ENCODE results near the gene TTC34. TPM values are rescaled to one million over a fixed set of nuclear protein-coding genes. Genes with fewer than 3 reads are reported as not detected.

The TTC34 gene
- total and polyA plus RNA-seq, 2 of the 13 experiments (the other 11 are each of a cell fraction or from before 2014, with no cell fraction given): 0.07 to 0.11 TPM

DNA sequence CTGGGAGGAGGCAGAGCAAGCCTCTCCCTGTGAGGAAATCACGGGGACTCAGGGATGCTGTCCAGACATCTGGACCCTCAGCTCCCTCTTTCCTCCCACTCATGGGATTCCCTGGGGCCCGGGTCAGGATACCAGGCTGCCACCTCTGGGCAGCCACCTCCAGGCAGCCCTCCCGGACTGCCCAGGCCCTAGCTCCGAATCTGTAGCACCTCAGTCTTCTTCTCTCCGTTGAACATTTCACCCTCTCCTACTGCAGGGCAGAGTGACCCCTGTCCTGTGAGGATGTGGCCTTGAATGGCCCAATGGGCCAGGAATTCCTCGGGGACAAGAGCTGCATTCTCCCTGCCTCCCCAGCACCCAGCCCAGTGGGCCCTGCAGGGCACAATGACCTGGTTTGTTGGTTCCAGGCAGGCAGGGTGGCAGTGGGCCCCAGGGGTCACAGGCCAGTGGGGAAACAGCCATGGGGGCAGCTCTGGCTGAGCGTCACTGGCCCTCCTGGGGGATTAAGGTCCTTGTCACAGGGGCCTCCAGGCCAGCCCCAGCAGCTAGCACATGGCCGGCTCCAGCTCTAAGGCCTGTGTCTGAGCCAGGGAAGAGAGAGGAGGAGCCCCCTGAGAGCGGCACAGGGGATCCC lies 9.5 kb upstream of the TTC34 start (continued):
- TF ChIP-seq, protein P1, sequence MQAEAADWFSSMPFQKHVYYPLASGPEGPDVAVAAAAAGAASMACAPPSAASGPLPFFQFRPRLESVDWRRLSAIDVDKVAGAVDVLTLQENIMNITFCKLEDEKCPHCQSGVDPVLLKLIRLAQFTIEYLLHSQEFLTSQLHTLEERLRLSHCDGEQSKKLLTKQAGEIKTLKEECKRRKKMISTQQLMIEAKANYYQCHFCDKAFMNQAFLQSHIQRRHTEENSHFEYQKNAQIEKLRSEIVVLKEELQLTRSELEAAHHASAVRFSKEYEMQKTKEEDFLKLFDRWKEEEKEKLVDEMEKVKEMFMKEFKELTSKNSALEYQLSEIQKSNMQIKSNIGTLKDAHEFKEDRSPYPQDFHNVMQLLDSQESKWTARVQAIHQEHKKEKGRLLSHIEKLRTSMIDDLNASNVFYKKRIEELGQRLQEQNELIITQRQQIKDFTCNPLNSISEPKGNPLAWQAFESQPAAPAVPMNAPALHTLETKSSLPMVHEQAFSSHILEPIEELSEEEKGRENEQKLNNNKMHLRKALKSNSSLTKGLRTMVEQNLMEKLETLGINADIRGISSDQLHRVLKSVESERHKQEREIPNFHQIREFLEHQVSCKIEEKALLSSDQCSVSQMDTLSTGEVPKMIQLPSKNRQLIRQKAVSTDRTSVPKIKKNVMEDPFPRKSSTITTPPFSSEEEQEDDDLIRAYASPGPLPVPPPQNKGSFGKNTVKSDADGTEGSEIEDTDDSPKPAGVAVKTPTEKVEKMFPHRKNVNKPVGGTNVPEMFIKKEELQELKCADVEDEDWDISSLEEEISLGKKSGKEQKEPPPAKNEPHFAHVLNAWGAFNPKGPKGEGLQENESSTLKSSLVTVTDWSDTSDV (CRISPR knock-in tag; IDR thresholded peaks at IDR 0.05): no peak
- TF ChIP-seq, protein P2, sequence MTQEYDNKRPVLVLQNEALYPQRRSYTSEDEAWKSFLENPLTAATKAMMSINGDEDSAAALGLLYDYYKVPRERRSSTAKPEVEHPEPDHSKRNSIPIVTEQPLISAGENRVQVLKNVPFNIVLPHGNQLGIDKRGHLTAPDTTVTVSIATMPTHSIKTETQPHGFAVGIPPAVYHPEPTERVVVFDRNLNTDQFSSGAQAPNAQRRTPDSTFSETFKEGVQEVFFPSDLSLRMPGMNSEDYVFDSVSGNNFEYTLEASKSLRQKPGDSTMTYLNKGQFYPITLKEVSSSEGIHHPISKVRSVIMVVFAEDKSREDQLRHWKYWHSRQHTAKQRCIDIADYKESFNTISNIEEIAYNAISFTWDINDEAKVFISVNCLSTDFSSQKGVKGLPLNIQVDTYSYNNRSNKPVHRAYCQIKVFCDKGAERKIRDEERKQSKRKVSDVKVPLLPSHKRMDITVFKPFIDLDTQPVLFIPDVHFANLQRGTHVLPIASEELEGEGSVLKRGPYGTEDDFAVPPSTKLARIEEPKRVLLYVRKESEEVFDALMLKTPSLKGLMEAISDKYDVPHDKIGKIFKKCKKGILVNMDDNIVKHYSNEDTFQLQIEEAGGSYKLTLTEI (CRISPR knock-in tag; conservative IDR thresholded peaks at IDR 0.05): no peak
- TF ChIP-seq CENPX (CRISPR knock-in tag; IDR thresholded peaks at IDR 0.05) (no peak), NR1H2 (CRISPR knock-in tag; IDR thresholded peaks at IDR 0.05; ENCODE audit: borderline replicate concordance, low read depth) (no peak), DNMT1 (CRISPR knock-in tag; IDR thresholded peaks at IDR 0.05) (no peak), GLI4 (CRISPR knock-in tag; IDR thresholded peaks at IDR 0.05; ENCODE audit: borderline replicate concordance) (no peak), TBL1XR1 (IDR thresholded peaks at IDR 0.05; ENCODE audit: borderline replicate concordance, low read length, partially characterized antibody) (no peak), KDM1A (CRISPR knock-in tag; IDR thresholded peaks at IDR 0.05) (no peak)
- TF ChIP-seq, protein P3, sequence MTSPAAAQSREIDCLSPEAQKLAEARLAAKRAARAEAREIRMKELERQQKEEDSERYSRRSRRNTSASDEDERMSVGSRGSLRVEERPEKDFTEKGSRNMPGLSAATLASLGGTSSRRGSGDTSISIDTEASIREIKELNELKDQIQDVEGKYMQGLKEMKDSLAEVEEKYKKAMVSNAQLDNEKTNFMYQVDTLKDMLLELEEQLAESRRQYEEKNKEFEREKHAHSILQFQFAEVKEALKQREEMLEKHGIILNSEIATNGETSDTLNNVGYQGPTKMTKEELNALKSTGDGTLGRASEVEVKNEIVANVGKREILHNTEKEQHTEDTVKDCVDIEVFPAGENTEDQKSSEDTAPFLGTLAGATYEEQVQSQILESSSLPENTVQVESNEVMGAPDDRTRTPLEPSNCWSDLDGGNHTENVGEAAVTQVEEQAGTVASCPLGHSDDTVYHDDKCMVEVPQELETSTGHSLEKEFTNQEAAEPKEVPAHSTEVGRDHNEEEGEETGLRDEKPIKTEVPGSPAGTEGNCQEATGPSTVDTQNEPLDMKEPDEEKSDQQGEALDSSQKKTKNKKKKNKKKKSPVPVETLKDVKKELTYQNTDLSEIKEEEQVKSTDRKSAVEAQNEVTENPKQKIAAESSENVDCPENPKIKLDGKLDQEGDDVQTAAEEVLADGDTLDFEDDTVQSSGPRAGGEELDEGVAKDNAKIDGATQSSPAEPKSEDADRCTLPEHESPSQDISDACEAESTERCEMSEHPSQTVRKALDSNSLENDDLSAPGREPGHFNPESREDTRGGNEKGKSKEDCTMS (CRISPR knock-in tag; conservative IDR thresholded peaks at IDR 0.05): no peak
- TF ChIP-seq, protein P4, sequence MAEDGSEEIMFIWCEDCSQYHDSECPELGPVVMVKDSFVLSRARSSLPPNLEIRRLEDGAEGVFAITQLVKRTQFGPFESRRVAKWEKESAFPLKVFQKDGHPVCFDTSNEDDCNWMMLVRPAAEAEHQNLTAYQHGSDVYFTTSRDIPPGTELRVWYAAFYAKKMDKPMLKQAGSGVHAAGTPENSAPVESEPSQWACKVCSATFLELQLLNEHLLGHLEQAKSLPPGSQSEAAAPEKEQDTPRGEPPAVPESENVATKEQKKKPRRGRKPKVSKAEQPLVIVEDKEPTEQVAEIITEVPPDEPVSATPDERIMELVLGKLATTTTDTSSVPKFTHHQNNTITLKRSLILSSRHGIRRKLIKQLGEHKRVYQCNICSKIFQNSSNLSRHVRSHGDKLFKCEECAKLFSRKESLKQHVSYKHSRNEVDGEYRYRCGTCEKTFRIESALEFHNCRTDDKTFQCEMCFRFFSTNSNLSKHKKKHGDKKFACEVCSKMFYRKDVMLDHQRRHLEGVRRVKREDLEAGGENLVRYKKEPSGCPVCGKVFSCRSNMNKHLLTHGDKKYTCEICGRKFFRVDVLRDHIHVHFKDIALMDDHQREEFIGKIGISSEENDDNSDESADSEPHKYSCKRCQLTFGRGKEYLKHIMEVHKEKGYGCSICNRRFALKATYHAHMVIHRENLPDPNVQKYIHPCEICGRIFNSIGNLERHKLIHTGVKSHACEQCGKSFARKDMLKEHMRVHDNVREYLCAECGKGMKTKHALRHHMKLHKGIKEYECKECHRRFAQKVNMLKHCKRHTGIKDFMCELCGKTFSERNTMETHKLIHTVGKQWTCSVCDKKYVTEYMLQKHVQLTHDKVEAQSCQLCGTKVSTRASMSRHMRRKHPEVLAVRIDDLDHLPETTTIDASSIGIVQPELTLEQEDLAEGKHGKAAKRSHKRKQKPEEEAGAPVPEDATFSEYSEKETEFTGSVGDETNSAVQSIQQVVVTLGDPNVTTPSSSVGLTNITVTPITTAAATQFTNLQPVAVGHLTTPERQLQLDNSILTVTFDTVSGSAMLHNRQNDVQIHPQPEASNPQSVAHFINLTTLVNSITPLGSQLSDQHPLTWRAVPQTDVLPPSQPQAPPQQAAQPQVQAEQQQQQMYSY (CRISPR knock-in tag; IDR thresholded peaks at IDR 0.05): no peak

Data from HepG2 (cell line).